GM12892 (cell line): ENCODE results near the gene OR52E5.

ENCODE experiments used
- POLR2A ChIP-seq: IDR thresholded peaks from 2 replicates; pipeline ENCODE4 v1.6.1; 2011; ENCODE audit warnings: low read depth, low read length, control low read depth
- POLR2AphosphoS5 ChIP-seq: IDR thresholded peaks from 2 replicates; pipeline ENCODE4 v1.6.1; 2011; ENCODE audit warnings: low read depth, low read length, control low read depth
- TAF1 ChIP-seq: IDR thresholded peaks from 2 replicates; pipeline ENCODE4 v1.6.1; 2011; ENCODE audit warnings: low read depth, mild to moderate bottlenecking, control low read depth, low read length, borderline replicate concordance

- TF ChIP-seq POLR2A (no peak), POLR2AphosphoS5 (no peak), TAF1 (no peak)
These were observed 39.7 kb downstream of the OR52E5 start for GRCh38 chr11:5932671-5933070.
